HUES64 (cell line): ENCODE results near the gene KRT24.

Source experiments
- H3K27ac ChIP-seq: 2 replicates; pipeline ENCODE4 v1.7.0; 2013; ENCODE audit warnings: low read depth, low read length, inconsistent platforms
- H3K27me3 ChIP-seq: 2 replicates; pipeline ENCODE4 v1.6.1; 2013; ENCODE audit warnings: mild to moderate bottlenecking, low read length; ENCODE audit not compliant: insufficient read depth
- H3K36me3 ChIP-seq: 2 replicates; pipeline ENCODE4 v1.6.1; 2013; ENCODE audit warnings: mild to moderate bottlenecking, low read length; ENCODE audit not compliant: insufficient read depth
- H3K4me1 ChIP-seq: 2 replicates; pipeline ENCODE4 v1.6.1; 2013; ENCODE audit warnings: mild to moderate bottlenecking, low read length, moderate library complexity; ENCODE audit not compliant: insufficient read depth
- H3K4me3 ChIP-seq: 2 replicates; pipeline ENCODE4 v1.5.1; 2013; ENCODE audit warnings: mild to moderate bottlenecking, low read length, moderate library complexity
- H3K9ac ChIP-seq: 2 replicates; pipeline ENCODE4 v1.6.1; 2013; ENCODE audit warnings: mild to moderate bottlenecking, low read depth, low read length
- H3K9me3 ChIP-seq: 2 replicates; pipeline ENCODE4 v1.6.1; 2013; ENCODE audit warnings: low read depth, low read length; ENCODE audit not compliant: insufficient read depth
- WGBS: fragments of 150-250, 120-280 bp; methylation state at CpG from one replicate; pipeline ENCODE4 v1.1.7; 2013; ENCODE audit warnings: missing lambda C conversion rate; 5-methylcytosine and 5-hydroxymethylcytosine counted together

The KRT24 gene

DNA sequence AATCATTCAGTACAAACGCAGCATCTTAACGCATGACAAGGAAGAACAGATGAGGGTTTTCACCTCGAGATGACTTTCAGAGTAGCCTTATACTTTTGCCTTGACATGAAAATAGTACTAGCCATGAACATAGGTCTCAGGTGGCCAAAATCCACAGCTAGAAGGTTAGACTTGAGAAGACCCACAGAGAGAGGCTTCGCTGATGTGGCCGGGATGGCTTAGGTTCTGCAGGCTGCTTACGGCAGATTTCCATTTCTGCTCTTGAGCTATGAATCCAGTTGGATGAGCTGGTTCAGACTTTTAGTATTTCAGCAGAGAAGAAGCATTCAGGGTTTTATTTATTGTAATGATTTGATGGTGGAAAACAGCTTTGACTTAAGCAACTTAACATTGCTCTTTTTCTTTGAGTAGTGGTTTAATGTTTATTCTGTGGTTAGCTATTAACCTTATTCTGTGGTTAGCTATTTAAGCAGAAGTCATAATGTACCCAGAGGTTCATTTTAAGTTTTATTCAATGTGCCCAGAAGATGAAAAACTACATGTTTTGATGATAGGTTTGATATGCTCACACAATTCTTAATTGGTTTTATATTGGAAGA, 7.6 kb downstream of the KRT24 start:
- no peaks in the 10 kb centered on the region for H3K27me3 ChIP-seq
- WGBS: 95% methylated on average over 6 of the region's 6 CpGs
- no peak overlapping the region for H3K9ac ChIP-seq
- no peak overlapping the region for H3K4me3 ChIP-seq
- H3K9me3 ChIP-seq: no peaks in the 10 kb centered on the region
- no peak overlapping the region for H3K27ac ChIP-seq
- no peaks in the 10 kb centered on the region for H3K36me3 ChIP-seq
- H3K4me1 ChIP-seq: no peaks in the 10 kb centered on the region

- WGBS: 76% methylated on average over 9 of the region's 9 CpGs
- H3K27me3 ChIP-seq: no peaks in the 10 kb centered on the region
- no peaks in the 10 kb centered on the region for H3K36me3 ChIP-seq
- H3K4me3 ChIP-seq: no peak overlapping the region
- H3K9ac ChIP-seq: no peak overlapping the region
- H3K9me3 ChIP-seq: no peaks in the 10 kb centered on the region
- H3K4me1 ChIP-seq: no peaks in the 10 kb centered on the region
- no peak overlapping the region for H3K27ac ChIP-seq
Observed at GRCh38 chr17:40694584-40694983, 9.0 kb downstream of the KRT24 start.

GRCh38 chr17:40687106-40687505, 16.4 kb downstream of the KRT24 start:
- Histone ChIP-seq H3K4me1 (no peaks in the 10 kb centered on the region), H3K4me3 (no peak overlapping the region), H3K27ac (no peak overlapping the region), H3K9ac (no peak overlapping the region), H3K27me3 (no peaks in the 10 kb centered on the region), H3K9me3 (no peaks in the 10 kb centered on the region), H3K36me3 (no peaks in the 10 kb centered on the region)
- WGBS: 88% methylated on average over 5 of the region's 5 CpGs

DNA sequence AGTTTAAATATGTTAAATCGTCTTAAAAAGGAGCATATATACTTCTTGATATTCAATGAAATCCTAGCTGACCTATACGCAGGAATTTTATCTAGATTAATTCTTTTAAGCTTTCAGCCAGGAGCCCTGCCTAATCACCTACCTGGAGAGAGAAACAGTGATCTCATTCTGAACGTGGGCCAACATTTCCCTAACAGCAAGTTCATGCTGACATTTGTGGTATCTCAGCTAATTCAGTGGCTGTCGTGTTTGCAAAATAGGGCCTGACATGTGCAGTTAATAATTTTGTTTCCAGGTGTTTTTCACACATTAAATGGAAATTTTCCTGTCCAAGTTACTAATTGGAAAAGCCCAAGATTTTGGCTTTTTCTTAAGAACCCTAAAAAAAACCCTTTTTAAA, 17.4 kb downstream of the KRT24 start:
- Histone ChIP-seq H3K9me3 (no peaks in the 10 kb centered on the region), H3K27me3 (no peaks in the 10 kb centered on the region), H3K4me1 (no peaks in the 10 kb centered on the region), H3K9ac (no peak overlapping the region), H3K27ac (no peak overlapping the region), H3K4me3 (no peak overlapping the region), H3K36me3 (no peaks in the 10 kb centered on the region)
- 90% methylated on average over 4 of the region's 4 CpGs for WGBS

DNA sequence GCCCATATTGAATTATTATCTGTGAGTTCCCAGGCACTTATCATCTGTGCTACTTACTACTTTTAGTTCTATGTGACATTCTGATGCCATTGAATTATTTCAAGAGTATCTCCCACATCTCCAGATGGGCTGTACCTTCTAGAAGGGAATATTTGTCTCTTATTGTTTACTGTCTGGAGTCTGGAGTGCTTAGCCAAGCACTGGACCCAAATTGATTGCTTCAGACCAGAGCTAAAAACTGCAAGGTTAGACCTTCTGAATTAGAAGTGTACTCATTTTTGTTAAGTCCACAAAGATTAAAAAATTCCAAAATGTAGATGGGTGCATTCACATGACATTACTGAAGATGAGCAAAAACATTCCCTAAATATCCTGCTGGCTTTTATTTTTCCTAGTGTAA, 22.6 kb downstream of the KRT24 start:
- Histone ChIP-seq H3K9ac (no peak overlapping the region), H3K4me1 (no peaks in the 10 kb centered on the region), H3K36me3 (no peaks in the 10 kb centered on the region), H3K27me3 (no peaks in the 10 kb centered on the region), H3K4me3 (no peak overlapping the region), H3K9me3 (no peaks in the 10 kb centered on the region), H3K27ac (no peak overlapping the region)

- H3K9ac ChIP-seq: no peak overlapping the region
- no CpG with 5 or more reads among the region's 2 CpGs for WGBS
- no peak overlapping the region for H3K4me3 ChIP-seq
- H3K9me3 ChIP-seq: no peaks in the 10 kb centered on the region
- no peaks in the 10 kb centered on the region for H3K4me1 ChIP-seq
- no peaks in the 10 kb centered on the region; the same call in 1 of the 2 replicates for H3K27me3 ChIP-seq
- no peaks in the 10 kb centered on the region for H3K36me3 ChIP-seq
- H3K27ac ChIP-seq: no peak overlapping the region
Observed at GRCh38 chr17:40679523-40679907, 24.0 kb downstream of the KRT24 start.

- Histone ChIP-seq H3K27me3 (no peaks in the 10 kb centered on the region; the same call in 1 of the 2 replicates), H3K4me3 (no peak overlapping the region), H3K9me3 (no peaks in the 10 kb centered on the region), H3K36me3 (no peaks in the 10 kb centered on the region), H3K27ac (no peak overlapping the region), H3K9ac (no peak overlapping the region), H3K4me1 (no peaks in the 10 kb centered on the region)
- 90% methylated on average over 4 of the region's 4 CpGs for WGBS
Observed at GRCh38 chr17:40678902-40679522, 24.5 kb downstream of the KRT24 start.

DNA sequence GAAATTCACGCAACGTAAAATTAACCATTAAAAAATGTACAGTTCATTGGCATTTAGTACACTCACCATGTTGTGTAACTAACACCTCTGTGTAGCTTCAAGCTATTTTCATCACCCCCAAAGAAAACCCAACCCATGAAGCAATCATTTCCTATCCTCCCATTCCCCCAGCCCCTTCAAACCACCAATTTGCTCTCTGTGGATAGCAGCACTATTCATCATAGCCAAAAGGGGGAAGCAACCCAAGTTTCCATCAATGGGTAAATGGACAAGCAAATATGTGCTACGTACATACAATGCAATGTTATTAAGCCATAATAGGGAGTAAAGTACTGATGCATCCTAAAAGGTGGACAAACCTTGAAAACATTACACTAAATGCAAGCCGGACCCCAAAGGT, 27.6 kb downstream of the KRT24 start:
- Histone ChIP-seq H3K9ac (no peak overlapping the region), H3K36me3 (no peaks in the 10 kb centered on the region), H3K27me3 (no peaks in the 10 kb centered on the region; the same call in 1 of the 2 replicates), H3K9me3 (no peaks in the 10 kb centered on the region), H3K4me3 (no peak overlapping the region), H3K27ac (no peak overlapping the region), H3K4me1 (no peaks in the 10 kb centered on the region)
- 97% methylated on average over 3 of the region's 4 CpGs for whole genome bisulfite sequencing

DNA sequence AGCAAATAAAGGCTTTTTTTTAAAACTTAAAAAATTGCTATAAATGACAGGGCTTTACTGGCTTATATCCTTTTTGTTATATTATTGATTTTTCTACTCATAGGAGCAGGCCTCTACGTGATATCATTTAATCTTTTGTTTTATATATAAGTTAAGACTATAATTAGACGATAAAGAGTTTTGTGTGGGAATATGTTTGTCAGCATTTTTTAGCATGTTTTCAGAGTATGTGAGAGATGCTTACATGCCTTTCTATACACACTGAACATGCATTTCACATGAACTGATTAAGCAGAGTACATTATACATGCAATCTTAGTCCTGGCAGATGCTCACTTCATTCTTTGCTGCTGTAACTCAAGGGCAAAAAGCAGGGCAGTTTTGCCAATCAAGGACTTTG, 30.9 kb downstream of the KRT24 start:
- no peak overlapping the region for H3K27ac ChIP-seq
- H3K9ac ChIP-seq: no peak overlapping the region
- H3K4me1 ChIP-seq: no peaks in the 10 kb centered on the region
- H3K4me3 ChIP-seq: no peak overlapping the region
- no peaks in the 10 kb centered on the region for H3K9me3 ChIP-seq
- no CpG with 5 or more reads among the region's 2 CpGs for WGBS
- no peaks in the 10 kb centered on the region; the same call in 1 of the 2 replicates for H3K27me3 ChIP-seq
- H3K36me3 ChIP-seq: no peaks in the 10 kb centered on the region

DNA sequence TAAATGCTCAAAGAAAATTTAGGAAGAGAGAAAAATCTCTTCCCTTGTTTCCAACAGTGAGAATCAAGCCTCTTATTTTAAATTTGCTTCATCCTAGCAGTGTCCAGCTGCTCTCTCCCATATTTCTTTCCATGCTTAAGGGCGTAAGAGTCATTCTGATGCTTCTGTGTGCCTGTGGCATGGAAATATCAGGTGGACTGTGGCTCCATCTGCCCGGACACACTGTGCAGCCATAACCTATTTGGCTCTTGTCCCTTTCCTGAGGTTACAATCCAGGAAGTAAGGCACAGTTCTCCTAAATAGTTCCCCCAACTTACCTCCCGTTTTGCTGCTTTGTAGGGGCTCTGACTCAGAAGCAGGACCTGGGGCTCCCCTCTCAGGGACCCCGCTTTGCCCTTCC, 32.3 kb downstream of the KRT24 start:
- Histone ChIP-seq H3K27ac (no peak overlapping the region), H3K4me1 (no peaks in the 10 kb centered on the region), H3K9me3 (no peaks in the 10 kb centered on the region), H3K27me3 (no peaks in the 10 kb centered on the region; the same call in 1 of the 2 replicates), H3K9ac (no peak overlapping the region), H3K36me3 (no peaks in the 10 kb centered on the region), H3K4me3 (no peak overlapping the region)
- 79% methylated on average over 4 of the region's 4 CpGs for WGBS

- no peaks in the 10 kb centered on the region for H3K9me3 ChIP-seq
- no peaks in the 10 kb centered on the region for H3K4me1 ChIP-seq
- no peak overlapping the region for H3K9ac ChIP-seq
- H3K36me3 ChIP-seq: no peaks in the 10 kb centered on the region
- no peaks in the 10 kb centered on the region for H3K27me3 ChIP-seq
- H3K4me3 ChIP-seq: no peak overlapping the region
- H3K27ac ChIP-seq: no peak overlapping the region
Observed at GRCh38 chr17:40666331-40666730, 37.2 kb downstream of the KRT24 start.
